HCT116 (cell line): ENCODE data around the gene ODF4. TPM values are rescaled to one million over a fixed set of nuclear protein-coding genes. Genes with fewer than 3 reads are reported as not detected.
A peak's percentile ranks its signal among the peaks of the same experiment; 100 is the strongest.

Source experiments
- ATAC-seq: fragments of 200-7000 bp; cut with Tn5 transposase; 2 replicates; pipeline ENCODE4 v1.9.1; 2020; ENCODE audit warnings: mild to moderate bottlenecking, moderate library complexity
- BruUV-seq: library from RNA; stranded (reverse); fragments of 400-500 nt; replicated peaks from 2 replicates; lab custom pipeline; 2021; lab: Mats Ljungman, UMichigan
- CTCF ChIA-PET: fragments of 300-600 bp; sonication (Branson Sonifier 250); formaldehyde crosslinking; loops from one replicate; lab custom pipeline; 2021; ENCODE audit warnings: antibody characterized with exemption; lab: Charles Lee
- POLR2A ChIA-PET: fragments of 300-600, 350-600 bp; sonication (Branson Sonifier 250); formaldehyde crosslinking; loops from one replicate; lab custom pipeline; 2021; ENCODE audit warnings: antibody characterized with exemption; lab: Charles Lee
- RAD21 ChIA-PET, 2 experiments: fragments of 300-600 bp; sonication (Branson Sonifier 250); formaldehyde crosslinking; loops; one replicate each; lab custom pipeline; 2023; ENCODE audit warnings: low total read pairs in 2 of 2; ENCODE audit not compliant: uncharacterized antibody in 2 of 2, unreplicated experiment in 2 of 2, low non-redundant PET in 1 of 2; lab: Charles Lee
- DNase-seq: peaks from one replicate; pipeline ENCODE4 v3.0.0-alpha.2; 2010; ENCODE audit warnings: low read depth, low spot score
- H2AFZ ChIP-seq: fragments of 200-600 bp; shearing (Covaris generic), sonication (generic); 2 replicates; pipeline ENCODE4 v1.6.1; 2017; ENCODE audit warnings: low read depth, mixed run types, mixed read lengths, antibody characterized with exemption, low read length; ENCODE audit not compliant: poor library complexity, severe bottlenecking
- H3K27ac ChIP-seq: 2 replicates; pipeline ENCODE4 v1.5.1; 2012; ENCODE audit warnings: low read depth, low read length
- H3K27me3 ChIP-seq: fragments of 200-600 bp; sonication (generic); 2 replicates; pipeline ENCODE4 v1.6.1; 2016; ENCODE audit warnings: mixed run types, low read length, mixed read lengths; ENCODE audit not compliant: insufficient read depth
- H3K36me3 ChIP-seq, 2 experiments: fragments of 200-500 bp in 1 of 2; fragments of 200-600 bp in 1 of 2; sonication (Bioruptor generic) in 1 of 2; sonication (generic) in 1 of 2; 2 replicates each; pipeline versions ENCODE4 v1.5.1 to v1.6.1; 2014 to 2016; ENCODE audit warnings: low read length in 2 of 2, inconsistent platforms in 1 of 2, mixed read lengths in 1 of 2, mixed run types in 1 of 2; ENCODE audit not compliant: insufficient read depth in 2 of 2, control insufficient read depth in 1 of 2
- H3K4me1 ChIP-seq, 2 experiments: fragments of 200-600 bp in 1 of 2; sonication (generic) in 1 of 2; 2 replicates each; pipeline versions ENCODE4 v1.5.1 to v1.6.1; 2012 to 2017; ENCODE audit warnings: low read length in 2 of 2, inconsistent platforms in 1 of 2, mild to moderate bottlenecking in 1 of 2, mixed read lengths in 1 of 2, mixed run types in 1 of 2, moderate library complexity in 1 of 2; ENCODE audit not compliant: insufficient read depth in 2 of 2, control insufficient read depth in 1 of 2
- H3K4me2 ChIP-seq: fragments of 200-600 bp; sonication (generic); 2 replicates; pipeline ENCODE4 v1.6.1; 2017; ENCODE audit warnings: mixed run types, low read length, mixed read lengths
- H3K4me3 ChIP-seq, 2 experiments: fragments of 200-600 bp in 1 of 2; sonication (generic) in 1 of 2; replicated peaks in 1 of 2; 2 replicates each; pipeline ENCODE4 v1.5.1; 2011 to 2016; ENCODE audit warnings: low read length in 2 of 2, control low read depth in 1 of 2, low read depth in 1 of 2, mild to moderate bottlenecking in 1 of 2, mixed read lengths in 1 of 2, mixed run types in 1 of 2
- H3K79me2 ChIP-seq: fragments of 200-600 bp; sonication (generic); 2 replicates; pipeline ENCODE4 v1.6.1; 2017; ENCODE audit warnings: mild to moderate bottlenecking, mixed run types, low read length, moderate library complexity, mixed read lengths; ENCODE audit not compliant: insufficient read depth
- H3K9ac ChIP-seq: fragments of 200-600 bp; sonication (generic); 2 replicates; pipeline ENCODE4 v1.6.1; 2016; ENCODE audit warnings: low read length, mixed read lengths
- H3K9me2 ChIP-seq: fragments of 200-600 bp; sonication (generic), shearing (Covaris generic); 2 replicates; pipeline ENCODE4 v1.6.1; 2017; ENCODE audit warnings: mixed run types, mild to moderate bottlenecking, moderate library complexity; ENCODE audit not compliant: insufficient read depth
- H3K9me3 ChIP-seq, 2 experiments: fragments of 200-500 bp in 1 of 2; fragments of 200-600 bp in 1 of 2; sonication (Bioruptor generic) in 1 of 2; sonication (generic) in 1 of 2; 2 replicates each; pipeline ENCODE4 v1.6.1; 2014 to 2017; ENCODE audit warnings: low read length in 2 of 2, mixed read lengths in 2 of 2, inconsistent platforms in 1 of 2, low read depth in 1 of 2, mild to moderate bottlenecking in 1 of 2, mixed run types in 1 of 2, moderate library complexity in 1 of 2; ENCODE audit not compliant: control insufficient read depth in 1 of 2, insufficient read depth in 1 of 2
- H4K20me1 ChIP-seq: fragments of 200-600 bp; sonication (generic), shearing (Covaris generic); 2 replicates; pipeline ENCODE4 v1.6.1; 2017; ENCODE audit warnings: mixed run types, mild to moderate bottlenecking, moderate library complexity; ENCODE audit not compliant: insufficient read depth
- CBX3 ChIP-seq: IDR thresholded peaks from 2 replicates; pipeline ENCODE4 v1.6.1; 2012; ENCODE audit warnings: low read depth
- CEBPB ChIP-seq: IDR thresholded peaks from 2 replicates; pipeline ENCODE4 v1.6.1; 2012; ENCODE audit warnings: low read depth
- EGR1 ChIP-seq: IDR thresholded peaks from 2 replicates; pipeline ENCODE4 v1.6.1; 2012; ENCODE audit warnings: low read depth
- ELF1 ChIP-seq: IDR thresholded peaks from 2 replicates; pipeline ENCODE4 v1.6.1; 2012; ENCODE audit warnings: low read depth, borderline replicate concordance
- EZH2 ChIP-seq: fragments of 200-600 bp; sonication (generic); IDR thresholded peaks from 2 replicates; pipeline ENCODE4 v1.6.1; 2017; ENCODE audit warnings: antibody characterized with exemption, mixed run types
- EZH2phosphoT487 ChIP-seq: fragments of 200-600 bp; IDR thresholded peaks from 2 replicates; pipeline ENCODE4 v1.6.1; 2018; ENCODE audit warnings: antibody characterized with exemption, borderline replicate concordance
- POLR2AphosphoS5 ChIP-seq: IDR thresholded peaks from 2 replicates; pipeline ENCODE4 v1.6.1; 2011; ENCODE audit warnings: mild to moderate bottlenecking, low read depth, low read length, moderate library complexity
- RAD21 ChIP-seq: IDR thresholded peaks from 2 replicates; pipeline ENCODE4 v1.6.1; 2012; ENCODE audit warnings: low read depth, mild to moderate bottlenecking
- SIN3A ChIP-seq: IDR thresholded peaks from 2 replicates; pipeline ENCODE4 v1.6.1; 2012; ENCODE audit warnings: low read depth
- SP1 ChIP-seq: IDR thresholded peaks from 2 replicates; pipeline ENCODE4 v1.6.1; 2012; ENCODE audit warnings: low read depth
- SRF ChIP-seq: IDR thresholded peaks from 2 replicates; pipeline ENCODE4 v1.6.1; 2012; ENCODE audit warnings: low read depth
- TCF7L2 ChIP-seq: IDR thresholded peaks from 2 replicates; pipeline ENCODE4 v1.7.0; 2011; ENCODE audit warnings: borderline replicate concordance, inconsistent platforms; ENCODE audit not compliant: insufficient read depth, insufficient read length; ENCODE audit errors: extremely low read depth
- YY1 ChIP-seq: IDR thresholded peaks from 2 replicates; pipeline ENCODE4 v1.6.1; 2011; ENCODE audit warnings: low read length, low read depth, moderate library complexity, mild to moderate bottlenecking; ENCODE audit not compliant: insufficient replicate concordance; ENCODE audit errors: extremely low read depth
- ZFX ChIP-seq: fragments of 450-650 bp; IDR thresholded peaks from 2 replicates; pipeline ENCODE4 v1.6.1; 2017
- intact Hi-C: fragments of 100-400 bp; cut with micrococcal nuclease; formaldehyde crosslinking; loops from 2 replicates; pipeline ENCODE4 v1.10.0; 2022
- total RNA-seq: library from RNA; stranded (reverse); gene quantifications from one replicate; pipeline ENCODE4 v1.2.1, GENCODE V29; 2021; ENCODE audit not compliant: unreplicated experiment
- TF ChIP-seq, protein P1 (sequence below): IDR thresholded peaks from 2 replicates; pipeline ENCODE4 v1.6.1; 2011; ENCODE audit warnings: mild to moderate bottlenecking, low read length, moderate library complexity; ENCODE audit not compliant: insufficient replicate concordance; ENCODE audit errors: extremely low read depth
- TF ChIP-seq, protein P2 (sequence below), 3 experiments: fragments of 200-600 bp in 1 of 3; sonication (generic) in 1 of 3; IDR thresholded peaks in 2 of 3; conservative IDR thresholded peaks in 1 of 3; 2 replicates each; pipeline ENCODE4 v1.5.1; 2012 to 2017; ENCODE audit warnings: low read depth in 2 of 3, low read length in 2 of 3, antibody characterized with exemption in 1 of 3, borderline replicate concordance in 1 of 3, control low read depth in 1 of 3, mild to moderate bottlenecking in 1 of 3, mixed read lengths in 1 of 3, mixed run types in 1 of 3, moderate library complexity in 1 of 3; ENCODE audit not compliant: insufficient read depth in 1 of 3
- TF ChIP-seq, protein P3 (sequence below): IDR thresholded peaks from 2 replicates; pipeline ENCODE4 v1.6.1; 2012; ENCODE audit warnings: low read depth

The ODF4 gene
- total RNA-seq, 1 experiment from 2014 or later: not detected

DNA sequence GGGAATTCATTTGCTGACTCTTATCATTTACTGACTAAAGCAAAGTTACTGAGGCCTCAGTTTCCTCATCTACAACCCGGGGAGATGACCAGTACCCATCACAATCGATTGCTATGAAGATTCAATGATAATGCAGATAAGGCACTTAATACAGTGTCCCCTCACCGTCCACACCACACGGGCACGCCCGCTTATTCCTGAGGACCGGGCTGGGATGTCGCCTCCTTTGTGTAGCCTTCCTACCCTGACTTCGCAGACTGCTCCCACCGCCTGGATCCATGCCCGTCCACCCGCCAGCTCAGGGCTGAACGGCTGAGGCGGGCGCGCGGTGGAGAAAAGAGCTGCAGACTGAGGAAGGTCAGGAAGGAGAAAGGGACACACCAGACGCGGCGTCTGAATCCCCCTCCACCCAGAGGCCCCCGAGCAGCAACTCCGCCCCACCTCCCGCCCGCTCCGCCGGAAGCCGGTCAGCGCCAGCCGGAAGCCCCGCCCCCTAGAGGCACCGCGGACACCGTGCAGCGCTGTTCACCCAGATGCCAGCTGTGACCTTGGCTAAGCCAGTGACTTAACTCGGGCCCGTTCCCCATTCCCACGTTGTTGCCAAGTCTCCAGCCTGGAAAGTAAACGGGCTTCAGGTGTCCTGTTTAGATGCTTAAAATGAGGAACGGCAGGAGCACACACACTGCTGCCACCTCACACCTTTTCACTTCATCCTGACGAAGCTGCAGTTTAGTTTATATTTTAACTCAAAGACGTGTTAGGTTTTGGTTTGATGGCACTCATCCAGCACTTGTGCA is 36.8 kb downstream of the ODF4 start, which contains the start of gene KRABD2:
KRABD2 (minus strand) TSS at position 434 of the 797 bp plus-strand sequence.
- no peaks in the 10 kb centered on the region for H3K27me3 ChIP-seq
- peaks cover 29% of the 10 kb centered on the region; the same call in 1 of the 2 replicates for H4K20me1 ChIP-seq
- ATAC-seq: peak; percentile 94
- H3K9me2 ChIP-seq: no peaks in the 10 kb centered on the region
- H3K9ac ChIP-seq: peak within 1 kb of the TSS; percentile 75
- H3K79me2 ChIP-seq: peaks cover 35% of the 10 kb centered on the region
- peak within 1 kb of the TSS; percentile 80 for H3K27ac ChIP-seq
- ChIA-PET POLR2A (interaction anchor here (1.1 to 2.1 kb wide), 5 partner anchors 15 to 370 kb away, joined by 3 to 4 read pairs (median 4); no protein-coding TSS in a partner anchor), CTCF (interaction anchor here (0.9 to 1.8 kb wide), 4 partner anchors 24 to 409 kb away, joined by 3 to 7 read pairs (median 4); no protein-coding TSS in a partner anchor), RAD21 (no interaction called here)
- peak within 1 kb of the TSS; percentile 87 for H3K4me2 ChIP-seq
- no peaks in the 10 kb centered on the region for H3K9me3 ChIP-seq
- peaks cover 34 to 43% of the 10 kb centered on the region in 2 experiments for H3K36me3 ChIP-seq
- H2AFZ ChIP-seq: no peak within 1 kb of the TSS
- peak within 1 kb of the TSS; percentile 65 to 72 for H3K4me3 ChIP-seq
- H3K4me1 ChIP-seq: peaks cover 24 to 46% of the 10 kb centered on the region in 2 experiments; a peak in 3 of 4 replicates
- intact Hi-C loops: loop anchor here (10.0 kb wide), 1 partner anchor 152 kb away; no protein-coding TSS in a partner anchor
- DNase-seq: peak; percentile 76
- BruUV-seq: no TSS peak
- TF ChIP-seq SP1 (peak; percentile 67), POLR2AphosphoS5 (peak; percentile 99), RAD21 (0 out of 2 replicates have a peak, but pooled peaks have one; percentile 13), YY1 (no peak), ZFX (no peak), TCF7L2 (no peak), SIN3A (peak; percentile 98), SRF (no peak; the same call in 1 of the 2 replicates), CEBPB (no peak; the same call in 1 of the 2 replicates), EZH2 (no peak), EGR1 (no peak), EZH2phosphoT487 (no peak), CBX3 (peak; percentile 77; the same call in 1 of the 2 replicates), ELF1 (no peak; the same call in 1 of the 2 replicates)
- TF ChIP-seq, protein P1, sequence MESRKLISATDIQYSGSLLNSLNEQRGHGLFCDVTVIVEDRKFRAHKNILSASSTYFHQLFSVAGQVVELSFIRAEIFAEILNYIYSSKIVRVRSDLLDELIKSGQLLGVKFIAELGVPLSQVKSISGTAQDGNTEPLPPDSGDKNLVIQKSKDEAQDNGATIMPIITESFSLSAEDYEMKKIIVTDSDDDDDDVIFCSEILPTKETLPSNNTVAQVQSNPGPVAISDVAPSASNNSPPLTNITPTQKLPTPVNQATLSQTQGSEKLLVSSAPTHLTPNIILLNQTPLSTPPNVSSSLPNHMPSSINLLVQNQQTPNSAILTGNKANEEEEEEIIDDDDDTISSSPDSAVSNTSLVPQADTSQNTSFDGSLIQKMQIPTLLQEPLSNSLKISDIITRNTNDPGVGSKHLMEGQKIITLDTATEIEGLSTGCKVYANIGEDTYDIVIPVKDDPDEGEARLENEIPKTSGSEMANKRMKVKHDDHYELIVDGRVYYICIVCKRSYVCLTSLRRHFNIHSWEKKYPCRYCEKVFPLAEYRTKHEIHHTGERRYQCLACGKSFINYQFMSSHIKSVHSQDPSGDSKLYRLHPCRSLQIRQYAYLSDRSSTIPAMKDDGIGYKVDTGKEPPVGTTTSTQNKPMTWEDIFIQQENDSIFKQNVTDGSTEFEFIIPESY: peak; percentile 61
- TF ChIP-seq, protein P2, sequence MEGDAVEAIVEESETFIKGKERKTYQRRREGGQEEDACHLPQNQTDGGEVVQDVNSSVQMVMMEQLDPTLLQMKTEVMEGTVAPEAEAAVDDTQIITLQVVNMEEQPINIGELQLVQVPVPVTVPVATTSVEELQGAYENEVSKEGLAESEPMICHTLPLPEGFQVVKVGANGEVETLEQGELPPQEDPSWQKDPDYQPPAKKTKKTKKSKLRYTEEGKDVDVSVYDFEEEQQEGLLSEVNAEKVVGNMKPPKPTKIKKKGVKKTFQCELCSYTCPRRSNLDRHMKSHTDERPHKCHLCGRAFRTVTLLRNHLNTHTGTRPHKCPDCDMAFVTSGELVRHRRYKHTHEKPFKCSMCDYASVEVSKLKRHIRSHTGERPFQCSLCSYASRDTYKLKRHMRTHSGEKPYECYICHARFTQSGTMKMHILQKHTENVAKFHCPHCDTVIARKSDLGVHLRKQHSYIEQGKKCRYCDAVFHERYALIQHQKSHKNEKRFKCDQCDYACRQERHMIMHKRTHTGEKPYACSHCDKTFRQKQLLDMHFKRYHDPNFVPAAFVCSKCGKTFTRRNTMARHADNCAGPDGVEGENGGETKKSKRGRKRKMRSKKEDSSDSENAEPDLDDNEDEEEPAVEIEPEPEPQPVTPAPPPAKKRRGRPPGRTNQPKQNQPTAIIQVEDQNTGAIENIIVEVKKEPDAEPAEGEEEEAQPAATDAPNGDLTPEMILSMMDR (IDR thresholded peaks at IDR 0.05 in 2 of 3, conservative IDR thresholded peaks at IDR 0.05 in 1 of 3; ENCODE audit: borderline replicate concordance in 1 of 3, insufficient read depth in 1 of 3, low read depth in 2 of 3, low read length in 2 of 3): peak in 2 of 3 experiments; percentile 60 to 68; a peak in 4 of 6 replicates
- TF ChIP-seq, protein P3, sequence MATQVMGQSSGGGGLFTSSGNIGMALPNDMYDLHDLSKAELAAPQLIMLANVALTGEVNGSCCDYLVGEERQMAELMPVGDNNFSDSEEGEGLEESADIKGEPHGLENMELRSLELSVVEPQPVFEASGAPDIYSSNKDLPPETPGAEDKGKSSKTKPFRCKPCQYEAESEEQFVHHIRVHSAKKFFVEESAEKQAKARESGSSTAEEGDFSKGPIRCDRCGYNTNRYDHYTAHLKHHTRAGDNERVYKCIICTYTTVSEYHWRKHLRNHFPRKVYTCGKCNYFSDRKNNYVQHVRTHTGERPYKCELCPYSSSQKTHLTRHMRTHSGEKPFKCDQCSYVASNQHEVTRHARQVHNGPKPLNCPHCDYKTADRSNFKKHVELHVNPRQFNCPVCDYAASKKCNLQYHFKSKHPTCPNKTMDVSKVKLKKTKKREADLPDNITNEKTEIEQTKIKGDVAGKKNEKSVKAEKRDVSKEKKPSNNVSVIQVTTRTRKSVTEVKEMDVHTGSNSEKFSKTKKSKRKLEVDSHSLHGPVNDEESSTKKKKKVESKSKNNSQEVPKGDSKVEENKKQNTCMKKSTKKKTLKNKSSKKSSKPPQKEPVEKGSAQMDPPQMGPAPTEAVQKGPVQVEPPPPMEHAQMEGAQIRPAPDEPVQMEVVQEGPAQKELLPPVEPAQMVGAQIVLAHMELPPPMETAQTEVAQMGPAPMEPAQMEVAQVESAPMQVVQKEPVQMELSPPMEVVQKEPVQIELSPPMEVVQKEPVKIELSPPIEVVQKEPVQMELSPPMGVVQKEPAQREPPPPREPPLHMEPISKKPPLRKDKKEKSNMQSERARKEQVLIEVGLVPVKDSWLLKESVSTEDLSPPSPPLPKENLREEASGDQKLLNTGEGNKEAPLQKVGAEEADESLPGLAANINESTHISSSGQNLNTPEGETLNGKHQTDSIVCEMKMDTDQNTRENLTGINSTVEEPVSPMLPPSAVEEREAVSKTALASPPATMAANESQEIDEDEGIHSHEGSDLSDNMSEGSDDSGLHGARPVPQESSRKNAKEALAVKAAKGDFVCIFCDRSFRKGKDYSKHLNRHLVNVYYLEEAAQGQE: no peak
